C4-2B (cell line): ENCODE results near the gene DVL2.

Experiments used
- ZFX ChIP-seq: fragments of 450-650 bp; IDR thresholded peaks from 2 replicates; pipeline ENCODE4 v1.6.1; 2017
- TF ChIP-seq, protein P1 (sequence below): fragments of 450-650 bp; conservative IDR thresholded peaks from 2 replicates; pipeline ENCODE4 v1.5.1; 2017; ENCODE audit warnings: mild to moderate bottlenecking

DNA sequence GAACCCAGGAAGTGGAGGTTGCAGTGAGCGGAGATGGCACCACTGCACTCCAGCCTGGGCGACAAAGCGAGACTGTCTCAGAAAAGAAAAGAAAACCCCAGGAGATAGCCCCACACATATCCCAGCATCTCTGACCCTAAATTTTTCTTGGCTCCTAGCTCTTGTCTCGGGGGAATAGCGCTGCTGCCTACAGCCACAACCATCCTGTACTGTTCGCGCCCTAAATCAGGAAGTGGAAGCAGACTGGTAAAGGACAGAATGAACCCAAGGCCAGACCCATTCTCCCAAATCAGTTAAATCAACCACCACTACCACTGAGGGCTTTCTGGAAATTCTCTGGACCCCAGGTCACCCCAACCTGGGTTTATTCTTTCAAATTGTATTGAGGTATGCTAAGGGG is 15.5 kb upstream of the DVL2 start:
- TF ChIP-seq, protein P1, sequence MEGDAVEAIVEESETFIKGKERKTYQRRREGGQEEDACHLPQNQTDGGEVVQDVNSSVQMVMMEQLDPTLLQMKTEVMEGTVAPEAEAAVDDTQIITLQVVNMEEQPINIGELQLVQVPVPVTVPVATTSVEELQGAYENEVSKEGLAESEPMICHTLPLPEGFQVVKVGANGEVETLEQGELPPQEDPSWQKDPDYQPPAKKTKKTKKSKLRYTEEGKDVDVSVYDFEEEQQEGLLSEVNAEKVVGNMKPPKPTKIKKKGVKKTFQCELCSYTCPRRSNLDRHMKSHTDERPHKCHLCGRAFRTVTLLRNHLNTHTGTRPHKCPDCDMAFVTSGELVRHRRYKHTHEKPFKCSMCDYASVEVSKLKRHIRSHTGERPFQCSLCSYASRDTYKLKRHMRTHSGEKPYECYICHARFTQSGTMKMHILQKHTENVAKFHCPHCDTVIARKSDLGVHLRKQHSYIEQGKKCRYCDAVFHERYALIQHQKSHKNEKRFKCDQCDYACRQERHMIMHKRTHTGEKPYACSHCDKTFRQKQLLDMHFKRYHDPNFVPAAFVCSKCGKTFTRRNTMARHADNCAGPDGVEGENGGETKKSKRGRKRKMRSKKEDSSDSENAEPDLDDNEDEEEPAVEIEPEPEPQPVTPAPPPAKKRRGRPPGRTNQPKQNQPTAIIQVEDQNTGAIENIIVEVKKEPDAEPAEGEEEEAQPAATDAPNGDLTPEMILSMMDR, result no peak
- no peak for TF ChIP-seq ZFX
